KMS-11 (cell line): ENCODE data around the gene HAVCR2.

ENCODE experiments used
- H2AFZ ChIP-seq: fragments of 200-600 bp; sonication (generic); 2 replicates; pipeline ENCODE4 v1.6.1; 2016; ENCODE audit warnings: antibody characterized with exemption, mixed run types, low read depth
- H3K27ac ChIP-seq: fragments of 200-600 bp; sonication (generic); 2 replicates; pipeline ENCODE4 v1.6.1; 2016; ENCODE audit warnings: mild to moderate bottlenecking, mixed run types
- H3K27me3 ChIP-seq: fragments of 200-600 bp; sonication (generic); 2 replicates; pipeline ENCODE4 v1.6.1; 2017; ENCODE audit warnings: mild to moderate bottlenecking, low read depth, mixed run types, moderate library complexity; ENCODE audit not compliant: insufficient read depth
- H3K36me3 ChIP-seq: fragments of 200-600 bp; sonication (generic); 2 replicates; pipeline ENCODE4 v1.6.1; 2017; ENCODE audit warnings: mild to moderate bottlenecking, mixed run types; ENCODE audit not compliant: insufficient read depth
- H3K4me1 ChIP-seq: fragments of 200-600 bp; sonication (generic); 2 replicates; pipeline ENCODE4 v1.6.1; 2016; ENCODE audit warnings: mild to moderate bottlenecking, low read depth, mixed run types; ENCODE audit not compliant: poor library complexity, severe bottlenecking
- H3K4me2 ChIP-seq: fragments of 200-600 bp; sonication (generic); 2 replicates; pipeline ENCODE4 v1.7.0; 2016; ENCODE audit warnings: mild to moderate bottlenecking, mixed run types
- H3K4me3 ChIP-seq: fragments of 200-600 bp; sonication (generic); IDR thresholded peaks from 2 replicates; pipeline ENCODE4 v1.6.1; 2017; ENCODE audit warnings: low read depth, low read length, mixed read lengths; ENCODE audit not compliant: insufficient read depth
- H3K79me2 ChIP-seq: fragments of 200-600 bp; sonication (generic); 2 replicates; pipeline ENCODE4 v1.6.1; 2016; ENCODE audit warnings: low read depth, mixed run types; ENCODE audit not compliant: insufficient read depth
- H3K9ac ChIP-seq: fragments of 200-600 bp; sonication (generic); 2 replicates; pipeline ENCODE4 v1.6.1; 2016; ENCODE audit warnings: mild to moderate bottlenecking, mixed run types
- H4K20me1 ChIP-seq: fragments of 200-600 bp; sonication (generic); 2 replicates; pipeline ENCODE4 v1.6.1; 2016; ENCODE audit warnings: mild to moderate bottlenecking, mixed run types; ENCODE audit not compliant: insufficient read depth
- CTCF ChIP-seq: fragments of 200-600 bp; sonication (generic); conservative IDR thresholded peaks from 2 replicates; pipeline ENCODE4 v1.6.1; 2017; ENCODE audit warnings: low read depth, mild to moderate bottlenecking, antibody characterized with exemption, low read length, moderate library complexity, mixed read lengths

Gene HAVCR2

GRCh38 chr5:157108976-157109375 is at the start of gene HAVCR2:
HAVCR2 (minus strand) TSS chr5:157109044; CDS start chr5:157108983, 61 bp downstream.
- H3K4me1 ChIP-seq, result no peaks in the 10 kb centered on the region
- no peak within 1 kb of the TSS for H3K27ac ChIP-seq
- H3K36me3 ChIP-seq, result no peaks in the 10 kb centered on the region
- no peak within 1 kb of the TSS for H2AFZ ChIP-seq
- no peak for TF ChIP-seq CTCF
- no peak within 1 kb of the TSS for H3K4me3 ChIP-seq
- H3K79me2 ChIP-seq, result no peaks in the 10 kb centered on the region
- H3K9ac ChIP-seq, result no peak within 1 kb of the TSS
- H3K27me3 ChIP-seq, result no peaks in the 10 kb centered on the region
- no peak within 1 kb of the TSS for H3K4me2 ChIP-seq
- no peaks in the 10 kb centered on the region for H4K20me1 ChIP-seq

DNA sequence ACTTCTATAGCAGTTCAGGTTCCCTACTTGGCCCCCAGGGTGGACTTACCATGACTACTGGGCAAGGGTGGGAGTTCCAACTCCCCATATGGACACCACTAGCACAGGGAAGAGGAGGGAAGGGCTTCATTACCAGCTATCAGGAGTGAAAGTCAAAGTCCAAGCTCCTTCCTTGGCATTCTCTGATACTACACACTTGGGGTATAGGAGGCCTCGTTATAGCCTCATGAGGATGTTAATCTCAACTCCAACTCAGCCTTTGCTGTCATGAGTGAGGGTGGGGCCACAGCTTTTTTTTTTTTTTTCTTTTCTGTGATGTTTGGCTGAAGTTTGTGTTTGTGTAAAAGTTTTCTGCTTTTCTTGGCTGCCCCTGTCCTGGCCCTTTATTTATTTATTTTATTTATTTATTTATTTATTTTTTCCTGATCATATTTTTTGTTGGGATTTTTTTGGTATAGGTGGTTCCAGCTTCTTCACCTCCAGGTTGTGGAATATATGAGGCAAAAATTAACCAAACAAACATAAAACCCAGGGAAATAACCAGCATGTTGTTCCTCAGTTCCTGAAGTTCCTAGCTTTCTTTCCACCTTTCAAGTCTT is 48.5 kb upstream of the HAVCR2 start:
- no peak overlapping the region for H3K9ac ChIP-seq
- H4K20me1 ChIP-seq, result no peaks in the 10 kb centered on the region
- no peak overlapping the region for H3K27ac ChIP-seq
- no peak overlapping the region for H3K4me3 ChIP-seq
- no peak for TF ChIP-seq CTCF
- no peaks in the 10 kb centered on the region for H3K4me1 ChIP-seq
- no peaks in the 10 kb centered on the region for H3K27me3 ChIP-seq
- H3K4me2 ChIP-seq, result no peak overlapping the region
- no peaks in the 10 kb centered on the region for H3K36me3 ChIP-seq
- no peaks in the 10 kb centered on the region for H3K79me2 ChIP-seq
- H2AFZ ChIP-seq, result no peak overlapping the region

DNA sequence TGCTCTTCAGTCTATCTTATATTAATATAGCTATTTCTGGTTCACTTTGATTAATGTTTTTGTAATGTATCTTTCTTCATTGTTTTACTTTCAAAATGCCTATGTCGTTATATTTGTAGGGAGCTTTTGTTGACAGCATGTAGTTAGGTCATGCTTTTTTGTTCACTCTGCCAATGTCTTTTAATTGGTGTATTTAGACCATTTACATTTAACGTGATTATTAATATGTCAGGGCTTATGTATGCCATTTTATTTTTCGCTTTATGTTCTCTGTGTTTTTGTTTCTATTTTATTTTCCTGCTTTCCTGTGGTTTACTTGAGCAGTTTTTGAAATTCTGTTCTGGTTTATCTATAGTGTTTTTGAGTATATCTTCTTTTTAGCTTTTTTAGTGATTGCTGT is 46.5 kb upstream of the HAVCR2 start:
- Histone ChIP-seq H3K79me2 (no peaks in the 10 kb centered on the region), H3K9ac (no peak overlapping the region), H3K36me3 (no peaks in the 10 kb centered on the region), H4K20me1 (no peaks in the 10 kb centered on the region), H3K4me1 (no peaks in the 10 kb centered on the region), H3K27ac (no peak overlapping the region), H3K4me3 (no peak overlapping the region), H2AFZ (no peak overlapping the region), H3K27me3 (no peaks in the 10 kb centered on the region), H3K4me2 (no peak overlapping the region)
- no peak for TF ChIP-seq CTCF

DNA sequence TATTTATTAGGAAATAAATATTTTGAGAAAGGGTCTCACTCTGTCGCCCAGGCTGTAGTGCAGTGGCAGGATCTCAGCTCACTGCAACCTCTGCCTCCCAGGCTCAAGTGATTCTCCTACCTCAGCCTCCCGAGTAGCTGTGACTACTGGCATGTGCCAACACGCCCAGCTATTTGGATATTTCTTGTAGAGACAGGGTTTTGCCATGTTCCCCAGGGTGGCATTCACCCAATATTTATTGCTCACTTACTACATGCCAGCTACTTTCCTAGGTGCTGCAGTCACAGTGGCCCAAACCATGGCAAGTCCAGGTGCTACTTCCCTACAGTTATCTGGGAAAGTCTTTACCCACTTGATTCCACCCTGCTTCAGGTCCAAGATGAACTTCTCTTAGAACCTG is 42.2 kb upstream of the HAVCR2 start:
- Histone ChIP-seq H3K79me2 (no peaks in the 10 kb centered on the region), H3K4me3 (no peak overlapping the region), H3K4me1 (no peaks in the 10 kb centered on the region), H3K27me3 (no peaks in the 10 kb centered on the region), H3K27ac (no peak overlapping the region), H3K36me3 (no peaks in the 10 kb centered on the region), H2AFZ (no peak overlapping the region), H3K4me2 (no peak overlapping the region), H4K20me1 (no peaks in the 10 kb centered on the region), H3K9ac (no peak overlapping the region)
- no peak for TF ChIP-seq CTCF
